OCI-LY1 (cell line): ENCODE data around the gene EXOSC6.
"Not testable (repeated sequence)": the region's sequence is repeated elsewhere in the genome, so short reads cannot be mapped to it uniquely, and the experiment has no call there.

Experiments used
- EZH2 ChIP-seq: fragments of 200-600 bp; sonication (generic), shearing (Covaris generic); IDR thresholded peaks from 2 replicates; pipeline ENCODE4 v1.8.0; 2017; ENCODE audit warnings: borderline replicate concordance, mixed run types, mild to moderate bottlenecking, antibody characterized with exemption, low read length, moderate library complexity, mixed read lengths
- TF ChIP-seq, protein P1 (sequence below): fragments of 200-600 bp; sonication (generic), shearing (Covaris generic); IDR thresholded peaks from 2 replicates; pipeline ENCODE4 v1.5.1; 2017; ENCODE audit warnings: mild to moderate bottlenecking, antibody characterized with exemption, low read length, moderate library complexity, mixed read lengths

DNA sequence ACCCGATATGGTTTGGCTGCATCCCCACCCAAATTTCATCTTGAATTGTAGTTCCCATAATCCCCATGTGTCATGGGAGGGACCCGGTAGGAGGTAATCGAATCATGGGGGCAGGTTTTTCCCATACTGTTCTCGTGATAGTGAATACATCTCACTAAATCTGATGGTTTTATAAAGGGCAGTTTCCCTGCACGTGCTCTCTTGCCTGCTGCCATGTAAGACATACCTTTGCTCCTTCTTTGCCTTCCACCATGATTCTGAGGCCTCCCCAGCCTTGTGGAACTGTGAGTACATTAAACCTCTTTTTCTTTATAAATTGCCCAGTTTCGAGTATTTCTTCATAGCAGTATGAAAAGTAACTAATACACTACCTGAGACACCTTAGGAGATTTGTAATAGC, 45.4 kb downstream of the EXOSC6 start:
- TF ChIP-seq, protein P1, sequence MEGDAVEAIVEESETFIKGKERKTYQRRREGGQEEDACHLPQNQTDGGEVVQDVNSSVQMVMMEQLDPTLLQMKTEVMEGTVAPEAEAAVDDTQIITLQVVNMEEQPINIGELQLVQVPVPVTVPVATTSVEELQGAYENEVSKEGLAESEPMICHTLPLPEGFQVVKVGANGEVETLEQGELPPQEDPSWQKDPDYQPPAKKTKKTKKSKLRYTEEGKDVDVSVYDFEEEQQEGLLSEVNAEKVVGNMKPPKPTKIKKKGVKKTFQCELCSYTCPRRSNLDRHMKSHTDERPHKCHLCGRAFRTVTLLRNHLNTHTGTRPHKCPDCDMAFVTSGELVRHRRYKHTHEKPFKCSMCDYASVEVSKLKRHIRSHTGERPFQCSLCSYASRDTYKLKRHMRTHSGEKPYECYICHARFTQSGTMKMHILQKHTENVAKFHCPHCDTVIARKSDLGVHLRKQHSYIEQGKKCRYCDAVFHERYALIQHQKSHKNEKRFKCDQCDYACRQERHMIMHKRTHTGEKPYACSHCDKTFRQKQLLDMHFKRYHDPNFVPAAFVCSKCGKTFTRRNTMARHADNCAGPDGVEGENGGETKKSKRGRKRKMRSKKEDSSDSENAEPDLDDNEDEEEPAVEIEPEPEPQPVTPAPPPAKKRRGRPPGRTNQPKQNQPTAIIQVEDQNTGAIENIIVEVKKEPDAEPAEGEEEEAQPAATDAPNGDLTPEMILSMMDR = not testable (repeated sequence)
- not testable (repeated sequence) for TF ChIP-seq EZH2
